Bronchial epithelial cell (primary cell): Measurements from ENCODE around the gene PKHD1. TPM values are rescaled to one million over a fixed set of nuclear protein-coding genes. Genes with fewer than 3 reads are reported as not detected.

ENCODE experiments used
- DNase-seq: peaks from one replicate; pipeline ENCODE4 v3.0.0-alpha.2; 2010; ENCODE audit warnings: low read depth
- FAIRE-seq: peaks from 2 replicates; lab custom pipeline; 2011; peaks lifted over from hg19 to GRCh38; lab: Jason Lieb, UNC
- H3K27me3 ChIP-seq: 2 replicates; pipeline ENCODE4 v1.5.1; 2011; ENCODE audit warnings: low read length; ENCODE audit not compliant: control insufficient read depth, insufficient read depth
- H3K36me3 ChIP-seq: 2 replicates; pipeline ENCODE4 v1.5.1; 2011; ENCODE audit warnings: low read length; ENCODE audit not compliant: control insufficient read depth, insufficient read depth
- H3K4me3 ChIP-seq: 2 replicates; pipeline ENCODE4 v1.5.1; 2011; ENCODE audit warnings: mild to moderate bottlenecking, low read depth, low read length, control low read depth
- CTCF ChIP-seq: IDR thresholded peaks from 2 replicates; pipeline ENCODE4 v1.5.1; 2011; ENCODE audit warnings: mild to moderate bottlenecking, moderate library complexity, low read length, control low read depth, inconsistent platforms; ENCODE audit not compliant: insufficient read depth, severe bottlenecking
- total RNA-seq: library from RNA; depleted of rRNA; stranded (reverse); fragments of >200 nt; gene quantifications from 2 replicates; pipeline ENCODE4 v1.2.1, GENCODE V29; 2014

PKHD1 gene
- not detected in 2 replicates for total RNA-seq

GRCh38 chr6:52087498-52087999 lies at the start of gene PKHD1:
Gene PKHD1, minus strand, starts transcription at chr6:52087613. Its CDS starts 2,680 bp downstream, at chr6:52084933.
- no peak within 1 kb of the TSS for H3K4me3 ChIP-seq
- no peaks in the 10 kb centered on the region for H3K27me3 ChIP-seq
- no peaks in the 10 kb centered on the region for H3K36me3 ChIP-seq
- FAIRE-seq (no peak), DNase-seq (peak; percentile 54)
- TF ChIP-seq CTCF: peak; percentile 58

GRCh38 chr6:52136934-52137467 lies 49.6 kb upstream of the PKHD1 start:
- FAIRE-seq (no peak), DNase-seq (no peak)
- no peaks in the 10 kb centered on the region for H3K36me3 ChIP-seq
- H3K27me3 ChIP-seq: peaks cover 3% of the 10 kb centered on the region
- no peak for TF ChIP-seq CTCF
- H3K4me3 ChIP-seq: no peak overlapping the region

- no peak for TF ChIP-seq CTCF
- Histone ChIP-seq H3K27me3 (peaks cover 3% of the 10 kb centered on the region), H3K4me3 (no peak overlapping the region), H3K36me3 (no peaks in the 10 kb centered on the region)
- FAIRE-seq (no peak), DNase-seq (no peak)
Measured at GRCh38 chr6:52136055-52136454, 48.6 kb upstream of the PKHD1 start.

GRCh38 chr6:52135217-52135616 lies 47.8 kb upstream of the PKHD1 start:
- FAIRE-seq (no peak), DNase-seq (no peak)
- no peaks in the 10 kb centered on the region for H3K36me3 ChIP-seq
- no peak overlapping the region for H3K4me3 ChIP-seq
- TF ChIP-seq CTCF: no peak
- peaks cover 3% of the 10 kb centered on the region for H3K27me3 ChIP-seq

- Histone ChIP-seq H3K36me3 (no peaks in the 10 kb centered on the region), H3K4me3 (no peak overlapping the region), H3K27me3 (peaks cover 3% of the 10 kb centered on the region)
- no peak for TF ChIP-seq CTCF
- FAIRE-seq (no peak), DNase-seq (no peak)
Measured at GRCh38 chr6:52134011-52134410, 46.6 kb upstream of the PKHD1 start.

GRCh38 chr6:52133324-52133723 lies 45.9 kb upstream of the PKHD1 start:
- peaks cover 3% of the 10 kb centered on the region for H3K27me3 ChIP-seq
- no peak overlapping the region for H3K4me3 ChIP-seq
- H3K36me3 ChIP-seq: no peaks in the 10 kb centered on the region
- no peak for TF ChIP-seq CTCF
- DNase-seq (no peak), FAIRE-seq (no peak)
